GM20431 (cell line): ENCODE results near the gene CCT6B.
"Not testable (repeated sequence)": the region's sequence is repeated elsewhere in the genome, so short reads cannot be mapped to it uniquely, and the experiment has no call there.

Source experiments
- in situ Hi-C: fragments of 300-500 bp; cut with MseI, MboI; formaldehyde crosslinking; loops from one replicate; pipeline ENCODE4 v1.15.0; 2020; ENCODE audit warnings: low sequenced_read_pairs; ENCODE audit not compliant: unreplicated experiment

CCT6B gene

GRCh38 chr17:34961093-34961911 is at the start of gene CCT6B, which contains the start of gene ZNF830:
Gene CCT6B (minus strand): TSS chr17:34961460. CDS start chr17:34961393, 67 bp downstream.
Gene ZNF830 (plus strand): TSS chr17:34961540. CDS start chr17:34961567, 27 bp downstream.
- in situ Hi-C loops, result no loop called here

- in situ Hi-C loops, result no loop called here
Measured at GRCh38 chr17:35010093-35010492, 48.8 kb upstream of the CCT6B start.

- in situ Hi-C loops, result no loop called here
Measured at GRCh38 chr17:35006961-35007360, 45.7 kb upstream of the CCT6B start.

- in situ Hi-C loops, result no loop called here
Measured at GRCh38 chr17:35006345-35006744, 45.1 kb upstream of the CCT6B start.

GRCh38 chr17:35003778-35004177 is 42.5 kb upstream of the CCT6B start:
- in situ Hi-C loops, result no loop called here

GRCh38 chr17:35002876-35003551 is 41.8 kb upstream of the CCT6B start:
- in situ Hi-C loops, result no loop called here

GRCh38 chr17:35001549-35001948 is 40.3 kb upstream of the CCT6B start:
- in situ Hi-C loops, result no loop called here

- in situ Hi-C loops, result not testable (repeated sequence)
Measured at GRCh38 chr17:35000965-35001364, 39.7 kb upstream of the CCT6B start.

GRCh38 chr17:34999456-34999855 is 38.2 kb upstream of the CCT6B start:
- in situ Hi-C loops, result loop anchor here (5.0 kb wide), 1 partner anchor 123 kb away; the partner anchor contains the start of gene FNDC8

- in situ Hi-C loops, result loop anchor here (5.0 kb wide), 1 partner anchor 124 kb away; the partner anchor contains the start of gene FNDC8
Measured at GRCh38 chr17:34998205-34998604, 36.9 kb upstream of the CCT6B start.

GRCh38 chr17:34997355-34997862 is 36.1 kb upstream of the CCT6B start:
- in situ Hi-C loops, result loop anchor here (5.0 kb wide), 1 partner anchor 125 kb away; the partner anchor contains the start of gene FNDC8

- in situ Hi-C loops, result loop anchor here (5.0 kb wide), 1 partner anchor 126 kb away; the partner anchor contains the start of gene FNDC8
Measured at GRCh38 chr17:34996422-34997285, 35.4 kb upstream of the CCT6B start.

- in situ Hi-C loops, result no loop called here
Measured at GRCh38 chr17:34993031-34993430, 31.8 kb upstream of the CCT6B start.

GRCh38 chr17:34991606-34992005 is 30.3 kb upstream of the CCT6B start:
- in situ Hi-C loops, result no loop called here

- in situ Hi-C loops, result no loop called here
Measured at GRCh38 chr17:34990921-34991365, 29.7 kb upstream of the CCT6B start.

- in situ Hi-C loops, result no loop called here
Measured at GRCh38 chr17:34989473-34989872, 28.2 kb upstream of the CCT6B start.

GRCh38 chr17:34988644-34989043 is 27.4 kb upstream of the CCT6B start:
- in situ Hi-C loops, result no loop called here

- in situ Hi-C loops, result no loop called here
Measured at GRCh38 chr17:34987232-34987631, 26.0 kb upstream of the CCT6B start.

GRCh38 chr17:34981538-34982241 is 20.4 kb upstream of the CCT6B start:
- in situ Hi-C loops, result no loop called here
